Mammary epithelial cell (primary cell): ENCODE measurements around the gene MYLK.

Experiments
- EZH2 ChIP-seq: IDR thresholded peaks from 2 replicates; pipeline ENCODE4 v1.6.1; 2012; ENCODE audit warnings: low read length, inconsistent platforms, borderline replicate concordance
- TF ChIP-seq, protein P1 (sequence below), 2 donors: IDR thresholded peaks in 1 of 2; conservative IDR thresholded peaks in 1 of 2; 2 replicates each; pipeline ENCODE4 v1.5.1; 2011 to 2012; ENCODE audit warnings: inconsistent platforms in 2 of 2, low read length in 2 of 2, mild to moderate bottlenecking in 2 of 2, control low read depth in 1 of 2, low read depth in 1 of 2; ENCODE audit not compliant: insufficient read depth in 1 of 2; ENCODE audit errors: extremely low read depth in 1 of 2

DNA sequence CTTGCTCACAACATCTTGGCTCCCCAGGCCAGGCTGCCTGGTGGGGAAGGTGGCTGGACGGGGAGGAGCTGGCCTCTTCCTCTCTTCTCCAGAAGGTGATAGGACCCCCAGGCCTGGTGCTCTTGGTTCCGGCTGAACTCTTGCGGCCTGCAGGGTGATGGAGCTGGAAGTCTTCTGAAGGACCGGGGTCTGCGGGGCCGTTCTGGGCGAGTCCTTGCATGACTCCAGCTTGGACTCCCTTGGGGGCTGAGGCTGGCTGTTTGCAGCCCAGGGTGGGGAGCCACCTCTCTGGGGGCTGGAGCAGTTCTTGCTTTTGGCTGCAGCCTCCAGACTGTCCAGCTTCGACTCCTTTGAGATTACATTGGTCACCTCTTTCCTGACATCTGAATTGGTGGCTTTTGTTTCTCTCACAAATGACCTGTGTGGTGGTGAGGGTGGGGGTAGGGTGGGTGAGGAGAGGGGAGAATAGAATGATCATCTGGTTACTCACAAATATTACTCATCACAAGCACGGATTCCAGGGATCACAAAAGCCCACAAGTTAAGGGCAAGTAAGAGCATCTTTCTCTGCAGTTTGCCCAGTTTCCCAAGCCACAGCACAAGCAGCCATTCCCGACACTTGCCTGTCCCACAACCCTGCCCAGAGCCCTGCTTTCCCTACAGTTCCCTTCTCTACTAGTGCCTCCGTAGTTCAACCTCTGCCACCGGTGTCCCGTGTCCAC lies 150.2 kb downstream of the MYLK start:
- TF ChIP-seq, protein P1, sequence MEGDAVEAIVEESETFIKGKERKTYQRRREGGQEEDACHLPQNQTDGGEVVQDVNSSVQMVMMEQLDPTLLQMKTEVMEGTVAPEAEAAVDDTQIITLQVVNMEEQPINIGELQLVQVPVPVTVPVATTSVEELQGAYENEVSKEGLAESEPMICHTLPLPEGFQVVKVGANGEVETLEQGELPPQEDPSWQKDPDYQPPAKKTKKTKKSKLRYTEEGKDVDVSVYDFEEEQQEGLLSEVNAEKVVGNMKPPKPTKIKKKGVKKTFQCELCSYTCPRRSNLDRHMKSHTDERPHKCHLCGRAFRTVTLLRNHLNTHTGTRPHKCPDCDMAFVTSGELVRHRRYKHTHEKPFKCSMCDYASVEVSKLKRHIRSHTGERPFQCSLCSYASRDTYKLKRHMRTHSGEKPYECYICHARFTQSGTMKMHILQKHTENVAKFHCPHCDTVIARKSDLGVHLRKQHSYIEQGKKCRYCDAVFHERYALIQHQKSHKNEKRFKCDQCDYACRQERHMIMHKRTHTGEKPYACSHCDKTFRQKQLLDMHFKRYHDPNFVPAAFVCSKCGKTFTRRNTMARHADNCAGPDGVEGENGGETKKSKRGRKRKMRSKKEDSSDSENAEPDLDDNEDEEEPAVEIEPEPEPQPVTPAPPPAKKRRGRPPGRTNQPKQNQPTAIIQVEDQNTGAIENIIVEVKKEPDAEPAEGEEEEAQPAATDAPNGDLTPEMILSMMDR (conservative IDR thresholded peaks at IDR 0.05 in 1 of 2, IDR thresholded peaks at IDR 0.05 in 1 of 2; ENCODE audit: extremely low read depth in 1 of 2, insufficient read depth in 1 of 2, low read depth in 1 of 2, low read length in 2 of 2) = no peak
- no peak for TF ChIP-seq EZH2
